H1 (cell line): ENCODE measurements around the gene NIFK. TPM values are rescaled to one million over a fixed set of nuclear protein-coding genes. Genes with fewer than 3 reads are reported as not detected.

Experiments used
- POU5F1 ChIP-seq: IDR thresholded peaks from 2 replicates; pipeline ENCODE4 v1.6.1; 2011; ENCODE audit warnings: low read depth, mild to moderate bottlenecking, low read length, moderate library complexity
- SP1 ChIP-seq: IDR thresholded peaks from 2 replicates; pipeline ENCODE4 v1.6.1; 2011; ENCODE audit warnings: low read depth, low read length
- SRF ChIP-seq: IDR thresholded peaks from 2 replicates; pipeline ENCODE4 v1.6.1; 2011; ENCODE audit warnings: mild to moderate bottlenecking, low read depth, low read length, moderate library complexity
- polyA plus RNA-seq, 7 experiments: library from polyadenylated mRNA; depleted of rRNA in 3 of 7; stranded (reverse) in 5 of 7; unstranded in 2 of 7; fragments of >200 nt in 5 of 7; fragments of 200-250 nt in 2 of 7; gene quantifications; 1 replicate in 5 of 7; 2 replicates in 1 of 7; 4 replicates in 1 of 7; pipeline versions ENCODE4 v1.2.1 to v1.2.3, GENCODE V29; 2011 to 2013; ENCODE audit warnings: missing spikeins in 2 of 7, mixed read lengths in 2 of 7
- total RNA-seq: library from RNA; stranded (reverse); fragmentation: NEBNext Ultra II Directional; extraction: Animal tissue kit (Norgen Biotek cat#: 25700); gene quantifications from 2 replicates; pipeline ENCODE4 v1.2.1, GENCODE V29; 2021

Gene NIFK
- total and polyA plus RNA-seq, 2 of the 8 experiments (the other 6 are each of a cell fraction or from before 2014, with no cell fraction given): 24.4 to 117 TPM

DNA sequence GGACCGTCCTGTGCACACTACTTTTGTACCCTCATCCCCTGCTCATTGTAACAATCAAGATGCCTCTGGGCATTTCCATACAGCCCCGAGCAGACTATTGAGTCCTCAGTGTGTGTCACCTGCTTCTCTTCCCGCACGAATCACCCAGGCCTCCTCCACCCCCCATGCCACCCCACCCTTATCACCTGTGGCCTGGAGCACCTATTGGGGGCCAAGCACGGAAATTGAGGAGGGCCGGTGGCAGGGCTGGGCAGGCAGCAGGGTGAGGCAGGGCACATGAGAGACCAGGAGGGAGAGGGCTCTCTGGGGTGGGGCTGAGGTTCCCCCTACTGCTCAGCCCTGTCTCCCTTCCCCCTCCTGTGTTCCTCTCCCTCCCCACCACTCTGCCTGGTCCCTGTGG, 4.3 kb upstream of the NIFK start (continued):
- TF ChIP-seq POU5F1 (no peak), SRF (no peak), SP1 (no peak)
